ENCODE data around the gene NXF3. TPM values are rescaled to one million over a fixed set of nuclear protein-coding genes. Genes with fewer than 3 reads are reported as not detected.
"Not testable (repeated sequence)": the region's sequence is repeated elsewhere in the genome, so short reads cannot be mapped to it uniquely, and the experiment has no call there.

Gene NXF3
- total RNA-seq = 0.73 TPM

DNA sequence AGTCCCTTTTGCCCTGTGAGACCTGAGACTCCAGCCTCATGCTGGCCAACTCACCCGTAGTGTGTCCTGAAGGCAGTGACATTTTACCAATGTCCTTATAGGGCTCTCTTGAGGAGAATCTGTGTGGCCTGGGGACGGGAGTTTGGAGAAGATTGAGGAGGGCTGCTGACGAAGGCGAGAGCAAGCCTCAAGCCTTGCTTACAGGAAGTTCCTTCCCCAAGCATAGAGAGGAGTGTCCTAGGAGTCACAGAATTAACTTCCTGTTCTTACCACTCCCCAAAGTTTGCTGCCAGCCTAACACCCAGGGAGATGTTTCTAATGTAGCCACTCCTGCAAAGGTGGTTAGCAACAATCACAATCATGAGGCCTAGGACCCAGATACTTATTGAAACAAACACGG, at the start of gene NXF3:
Gene NXF3 (minus strand): TSS at position 202 of the 400 bp plus-strand sequence. CDS start 120 bp downstream, at position 82.
- Histone ChIP-seq H3K27me3 (ENCODE audit: insufficient read depth, low read length) (no peaks in the 10 kb centered on the region), H3K4me3 (ENCODE audit: low read length) (no peak within 1 kb of the TSS), H3K9me3 (ENCODE audit: low read depth, low read length) (no peaks in the 10 kb centered on the region), H3K4me1 (ENCODE audit: insufficient read depth, low read length) (no peaks in the 10 kb centered on the region)

- H3K4me1 ChIP-seq (ENCODE audit: insufficient read depth, low read length); H3K4me3 ChIP-seq (ENCODE audit: low read length); H3K27me3 ChIP-seq (ENCODE audit: insufficient read depth, low read length); H3K9me3 ChIP-seq (ENCODE audit: low read depth, low read length): not testable (repeated sequence)
Measured at GRCh38 chrX:103136528-103136927, 43.6 kb upstream of the NXF3 start.

GRCh38 chrX:103124284-103124683, 31.3 kb upstream of the NXF3 start:
- H3K4me1 ChIP-seq (ENCODE audit: insufficient read depth, low read length) = no peaks in the 10 kb centered on the region
- no peaks in the 10 kb centered on the region for H3K9me3 ChIP-seq (ENCODE audit: low read depth, low read length)
- no peaks in the 10 kb centered on the region for H3K27me3 ChIP-seq (ENCODE audit: insufficient read depth, low read length)
- no peak overlapping the region for H3K4me3 ChIP-seq (ENCODE audit: low read length)

- Histone ChIP-seq H3K4me1 (ENCODE audit: insufficient read depth, low read length) (no peaks in the 10 kb centered on the region), H3K27me3 (ENCODE audit: insufficient read depth, low read length) (no peaks in the 10 kb centered on the region), H3K9me3 (ENCODE audit: low read depth, low read length) (no peaks in the 10 kb centered on the region)
Measured at GRCh38 chrX:103120748-103121147, 27.8 kb upstream of the NXF3 start.

GRCh38 chrX:103116970-103117369, 24.0 kb upstream of the NXF3 start:
- H3K4me3 ChIP-seq (ENCODE audit: low read length); H3K4me1 ChIP-seq (ENCODE audit: insufficient read depth, low read length); H3K27me3 ChIP-seq (ENCODE audit: insufficient read depth, low read length); H3K9me3 ChIP-seq (ENCODE audit: low read depth, low read length): not testable (repeated sequence)

More at GRCh38 chrX:103120748-103121147, 27.8 kb upstream of the NXF3 start:
- H3K4me3 ChIP-seq (ENCODE audit: low read length) = no peak overlapping the region

- not testable (repeated sequence) for H3K4me3 ChIP-seq (ENCODE audit: low read length); H3K9me3 ChIP-seq (ENCODE audit: low read depth, low read length); H3K4me1 ChIP-seq (ENCODE audit: insufficient read depth, low read length); H3K27me3 ChIP-seq (ENCODE audit: insufficient read depth, low read length)
Measured at GRCh38 chrX:103109497-103109896, 16.6 kb upstream of the NXF3 start.

DNA sequence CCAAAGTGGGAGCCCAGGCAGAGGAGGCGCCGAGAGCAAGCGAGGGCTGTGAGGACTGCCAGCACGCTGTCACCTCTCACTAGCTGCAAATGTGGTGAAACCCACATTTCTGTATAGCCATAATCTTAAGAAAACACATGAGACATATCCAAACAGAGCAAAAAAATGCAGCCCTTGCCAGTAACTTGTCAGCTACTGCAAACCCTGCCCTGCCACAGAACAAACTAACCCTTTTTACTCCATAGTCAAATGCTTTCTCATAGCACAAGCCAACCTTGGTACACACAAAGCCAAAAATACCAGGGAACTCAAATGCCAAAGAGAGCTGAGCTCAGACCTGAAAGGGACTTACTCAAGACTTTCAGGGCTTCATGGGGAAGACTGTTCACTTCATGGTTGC, 14.9 kb upstream of the NXF3 start:
- Histone ChIP-seq H3K4me3 (ENCODE audit: low read length) (no peak overlapping the region), H3K9me3 (ENCODE audit: low read depth, low read length) (no peaks in the 10 kb centered on the region), H3K4me1 (ENCODE audit: insufficient read depth, low read length) (no peaks in the 10 kb centered on the region), H3K27me3 (ENCODE audit: insufficient read depth, low read length) (no peaks in the 10 kb centered on the region)

GRCh38 chrX:103107227-103107737, 14.3 kb upstream of the NXF3 start:
- not testable (repeated sequence) for H3K27me3 ChIP-seq (ENCODE audit: insufficient read depth, low read length); H3K4me1 ChIP-seq (ENCODE audit: insufficient read depth, low read length); H3K4me3 ChIP-seq (ENCODE audit: low read length); H3K9me3 ChIP-seq (ENCODE audit: low read depth, low read length)

DNA sequence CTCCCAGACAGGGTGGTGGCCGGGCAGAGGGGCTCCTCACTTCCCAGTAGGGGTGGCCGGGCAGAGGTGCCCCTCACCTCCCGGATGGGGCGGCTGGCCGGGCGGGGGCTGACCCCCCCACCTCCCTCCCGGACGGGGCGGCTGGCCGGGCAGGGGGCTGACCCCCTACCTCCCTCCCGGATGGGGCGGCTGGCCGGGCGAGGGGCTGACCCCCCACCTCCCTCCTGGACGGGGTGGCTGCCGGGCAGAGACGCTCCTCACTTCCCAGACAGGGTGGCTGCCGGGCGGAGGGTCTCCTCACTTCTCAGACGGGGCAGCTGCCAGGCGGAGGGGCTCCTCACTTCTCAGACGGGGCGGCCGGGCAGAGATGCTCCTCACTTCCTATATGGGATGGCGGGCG, 11.4 kb upstream of the NXF3 start:
- not testable (repeated sequence) for H3K4me1 ChIP-seq (ENCODE audit: insufficient read depth, low read length); H3K9me3 ChIP-seq (ENCODE audit: low read depth, low read length); H3K4me3 ChIP-seq (ENCODE audit: low read length); H3K27me3 ChIP-seq (ENCODE audit: insufficient read depth, low read length)

- not testable (repeated sequence) for H3K4me1 ChIP-seq (ENCODE audit: insufficient read depth, low read length); H3K9me3 ChIP-seq (ENCODE audit: low read depth, low read length); H3K27me3 ChIP-seq (ENCODE audit: insufficient read depth, low read length); H3K4me3 ChIP-seq (ENCODE audit: low read length)
Measured at GRCh38 chrX:103103866-103104265, 10.9 kb upstream of the NXF3 start.

- Histone ChIP-seq H3K27me3 (ENCODE audit: insufficient read depth, low read length) (no peaks in the 10 kb centered on the region), H3K4me1 (ENCODE audit: insufficient read depth, low read length) (no peaks in the 10 kb centered on the region), H3K9me3 (ENCODE audit: low read depth, low read length) (no peaks in the 10 kb centered on the region), H3K4me3 (ENCODE audit: low read length) (no peak overlapping the region)
Measured at GRCh38 chrX:103101299-103102042, 8.5 kb upstream of the NXF3 start.

DNA sequence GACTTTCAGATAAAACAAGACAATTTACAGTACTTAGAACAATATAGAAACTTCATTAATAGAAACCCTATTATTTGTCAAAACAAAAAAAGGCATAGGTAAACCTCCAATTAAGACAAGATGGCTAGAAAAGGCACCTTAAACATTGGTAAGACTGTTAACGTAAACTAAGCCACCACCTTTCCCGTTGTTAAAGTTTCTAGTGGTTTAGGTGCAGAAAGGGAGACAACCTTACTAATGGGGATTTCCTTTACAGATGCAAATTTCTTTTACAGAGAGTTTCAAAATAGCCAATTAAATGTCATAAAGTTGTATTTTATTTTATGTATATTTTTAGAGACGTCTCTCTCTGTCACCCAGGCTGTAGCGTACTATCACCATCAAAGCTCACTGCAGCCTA, 7.5 kb upstream of the NXF3 start:
- Histone ChIP-seq H3K4me1 (ENCODE audit: insufficient read depth, low read length) (no peaks in the 10 kb centered on the region), H3K27me3 (ENCODE audit: insufficient read depth, low read length) (no peaks in the 10 kb centered on the region), H3K4me3 (ENCODE audit: low read length) (no peak overlapping the region), H3K9me3 (ENCODE audit: low read depth, low read length) (no peaks in the 10 kb centered on the region)

DNA sequence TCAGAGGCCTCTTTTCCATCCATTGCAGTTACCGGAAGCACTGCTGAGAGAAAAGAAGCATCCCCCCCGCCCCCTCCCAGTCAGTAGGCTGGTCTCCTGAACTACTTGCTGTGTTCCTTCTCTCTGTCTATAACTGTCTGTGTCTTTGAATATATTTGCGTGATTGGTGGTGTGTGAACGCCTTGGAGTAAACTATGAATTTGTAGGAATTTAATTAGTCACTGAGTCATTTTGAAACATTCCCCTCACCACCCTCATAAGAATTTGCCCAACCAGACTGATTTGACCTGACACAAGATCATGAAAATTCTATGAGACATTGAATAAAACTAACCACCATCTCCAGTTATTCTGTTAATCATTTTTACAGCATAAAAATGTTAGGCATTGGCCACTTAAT, 6.7 kb upstream of the NXF3 start:
- Histone ChIP-seq H3K4me1 (ENCODE audit: insufficient read depth, low read length) (no peaks in the 10 kb centered on the region), H3K4me3 (ENCODE audit: low read length) (no peak overlapping the region)

DNA sequence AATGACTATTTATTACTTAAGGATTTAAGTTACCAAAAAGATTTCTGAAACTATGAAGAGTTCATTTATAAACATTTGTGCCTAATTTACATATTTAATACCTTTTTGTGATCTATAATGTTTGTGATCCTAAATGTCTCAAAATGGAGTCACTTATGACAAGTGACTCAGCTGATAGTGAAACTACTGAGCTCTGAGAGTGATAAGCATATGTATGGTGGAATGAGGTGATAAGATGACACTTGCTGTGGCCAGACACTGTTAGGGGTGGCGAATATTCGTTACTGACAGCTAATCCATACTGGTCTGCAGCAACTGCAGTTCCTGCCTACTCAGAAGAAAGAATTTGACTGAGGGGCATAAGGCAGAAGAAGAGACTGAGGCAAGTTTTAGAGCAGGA, 5.5 kb upstream of the NXF3 start:
- Histone ChIP-seq H3K4me3 (ENCODE audit: low read length) (no peak overlapping the region), H3K4me1 (ENCODE audit: insufficient read depth, low read length) (no peaks in the 10 kb centered on the region), H3K27me3 (ENCODE audit: insufficient read depth, low read length) (no peaks in the 10 kb centered on the region), H3K9me3 (ENCODE audit: low read depth, low read length) (no peaks in the 10 kb centered on the region)

More for the DNA sequence above, 6.7 kb upstream of the NXF3 start:
- H3K27me3 ChIP-seq (ENCODE audit: insufficient read depth, low read length) = no peaks in the 10 kb centered on the region
- H3K9me3 ChIP-seq (ENCODE audit: low read depth, low read length) = no peaks in the 10 kb centered on the region

DNA sequence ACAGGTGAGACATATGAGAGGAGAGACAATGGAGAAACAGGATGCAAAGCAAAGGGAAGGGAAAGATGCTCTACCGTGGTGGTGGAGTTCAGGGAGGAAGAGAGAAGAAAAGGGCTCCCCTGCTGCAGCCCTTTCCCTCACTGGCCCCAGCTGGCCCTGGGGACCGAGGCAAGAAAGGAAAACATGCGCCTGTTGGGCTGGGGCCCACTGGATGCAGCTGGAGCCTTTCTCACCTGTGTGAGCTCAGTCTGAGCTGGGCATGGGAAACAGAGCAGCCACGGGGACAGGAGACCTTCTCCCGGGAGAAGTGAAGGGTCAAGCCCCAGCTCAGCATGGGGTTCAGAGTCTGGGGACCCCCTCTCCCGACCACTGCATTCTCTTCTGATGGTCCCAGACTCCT, 11.9 kb downstream of the NXF3 start:
- H3K27me3 ChIP-seq (ENCODE audit: insufficient read depth, low read length) = no peaks in the 10 kb centered on the region
- H3K9me3 ChIP-seq (ENCODE audit: low read depth, low read length) = no peaks in the 10 kb centered on the region

DNA sequence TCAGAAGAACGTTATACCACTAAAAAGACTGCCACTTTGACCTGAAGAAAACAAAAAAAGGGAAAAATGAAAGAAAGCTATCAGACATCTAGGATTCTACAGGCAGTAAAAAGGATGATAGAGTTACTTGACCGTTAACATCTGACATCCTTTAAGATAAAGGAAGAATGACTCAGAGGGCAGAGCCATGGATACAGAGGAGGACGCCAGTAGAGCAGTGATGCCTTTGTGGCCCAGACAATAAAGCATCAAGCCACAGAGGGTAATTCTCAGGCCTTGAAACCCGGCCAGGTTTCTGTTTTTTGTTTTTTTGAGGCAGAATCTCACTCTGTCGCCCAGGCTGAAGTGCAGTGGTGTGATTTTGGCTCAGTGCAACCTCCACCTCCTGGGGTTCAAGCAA, 19.5 kb downstream of the NXF3 start:
- H3K27me3 ChIP-seq (ENCODE audit: insufficient read depth, low read length) = no peaks in the 10 kb centered on the region
- H3K9me3 ChIP-seq (ENCODE audit: low read depth, low read length) = no peaks in the 10 kb centered on the region
- H3K4me1 ChIP-seq (ENCODE audit: insufficient read depth, low read length) = no peaks in the 10 kb centered on the region
- H3K4me3 ChIP-seq (ENCODE audit: low read length) = no peak overlapping the region

More for the DNA sequence above, 11.9 kb downstream of the NXF3 start:
- no peak overlapping the region for H3K4me3 ChIP-seq (ENCODE audit: low read length)
- no peaks in the 10 kb centered on the region for H3K4me1 ChIP-seq (ENCODE audit: insufficient read depth, low read length)
